ENCODE measurements around the gene MND1. TPM values are rescaled to one million over a fixed set of nuclear protein-coding genes. Genes with fewer than 3 reads are reported as not detected.
"Not testable (repeated sequence)": the region's sequence is repeated elsewhere in the genome, so short reads cannot be mapped to it uniquely, and the experiment has no call there.

MND1 gene
- total RNA-seq, 1 experiment from 2014 or later = 25.3 TPM

DNA sequence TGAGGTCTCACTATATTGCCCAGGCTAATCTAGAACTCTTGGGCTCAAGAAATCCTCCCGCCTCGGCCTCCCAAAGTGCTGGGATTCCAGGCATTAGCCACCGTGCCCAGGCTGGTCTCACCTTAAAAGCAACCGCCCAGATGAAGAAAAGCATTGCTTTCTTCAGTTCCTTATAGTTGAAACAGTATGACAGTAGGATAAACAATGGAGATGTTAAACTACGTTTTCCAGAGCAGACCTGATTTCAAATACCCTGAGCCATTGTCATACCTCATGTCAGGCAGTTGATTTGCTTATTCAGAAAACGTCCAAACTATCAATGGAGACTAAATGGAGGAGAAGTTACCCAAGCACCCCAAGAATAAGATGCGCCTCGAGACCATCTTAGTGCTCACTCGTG lies 95.3 kb downstream of the MND1 start:
- DNase-seq (ENCODE audit: low spot score) = no peak

- no peak for DNase-seq (ENCODE audit: low spot score)
Observed at GRCh38 chr4:153440475-153440874, 96.0 kb downstream of the MND1 start.

- DNase-seq (ENCODE audit: low spot score) = peak; percentile 71
Observed at GRCh38 chr4:153447175-153447905, 102.9 kb downstream of the MND1 start.

DNA sequence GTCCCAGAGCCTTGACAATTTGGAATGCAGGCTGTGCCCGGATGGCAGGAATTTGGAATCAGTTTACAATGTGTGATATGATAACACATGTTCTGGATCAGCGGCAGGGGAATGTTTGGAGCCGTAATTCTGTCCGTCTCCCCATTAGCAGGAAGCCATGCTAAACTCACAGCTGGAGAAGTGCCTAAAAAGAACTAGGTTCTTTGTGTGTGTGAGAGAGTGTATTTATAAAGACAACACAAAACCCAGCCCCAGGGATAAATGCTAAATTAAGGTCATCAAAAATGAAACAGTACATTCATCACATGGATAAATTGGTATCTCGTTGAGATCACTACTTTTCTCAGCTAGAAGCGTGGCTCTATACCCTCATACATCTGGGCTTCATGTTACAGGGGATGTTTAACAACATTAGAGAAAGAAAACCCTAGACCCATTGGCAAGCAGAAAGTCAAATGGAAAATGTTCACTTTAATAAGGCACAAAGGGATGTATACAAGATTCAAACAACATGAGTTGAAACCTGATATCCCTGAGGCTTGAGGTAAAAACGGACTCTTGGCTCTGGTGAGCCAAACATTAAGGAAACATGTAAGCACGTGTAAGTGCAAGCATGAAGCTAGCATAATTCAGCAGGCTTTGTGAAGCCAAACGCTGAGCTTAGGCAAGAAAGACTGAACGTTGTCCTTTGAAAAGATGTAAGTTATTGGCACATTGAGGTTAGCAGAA lies 103.7 kb downstream of the MND1 start:
- peak; percentile 83 for DNase-seq (ENCODE audit: low spot score)

DNA sequence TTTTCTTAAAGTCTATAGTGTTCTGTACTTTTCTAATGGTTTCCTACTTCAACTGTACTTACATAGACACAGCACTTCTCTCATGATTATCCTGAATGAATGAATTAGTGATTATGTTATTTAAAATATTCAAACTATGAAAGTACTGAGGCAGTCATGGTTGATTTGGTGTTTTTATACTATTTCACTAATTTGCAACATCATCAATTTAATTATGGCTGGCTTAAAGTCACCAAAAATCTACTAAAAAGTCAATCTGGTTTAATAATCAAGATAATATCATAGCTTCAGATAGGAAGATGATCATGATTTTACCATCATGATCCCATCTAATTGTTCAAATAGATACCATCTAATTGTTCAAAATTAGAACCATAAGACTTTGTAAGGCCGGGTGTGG lies 104.8 kb downstream of the MND1 start:
- DNase-seq (ENCODE audit: low spot score) = no peak

GRCh38 chr4:153450544-153450917 lies 106.0 kb downstream of the MND1 start:
- DNase-seq (ENCODE audit: low spot score) = no peak

GRCh38 chr4:153451145-153451544 lies 106.7 kb downstream of the MND1 start:
- DNase-seq (ENCODE audit: low spot score) = peak; percentile 64

DNA sequence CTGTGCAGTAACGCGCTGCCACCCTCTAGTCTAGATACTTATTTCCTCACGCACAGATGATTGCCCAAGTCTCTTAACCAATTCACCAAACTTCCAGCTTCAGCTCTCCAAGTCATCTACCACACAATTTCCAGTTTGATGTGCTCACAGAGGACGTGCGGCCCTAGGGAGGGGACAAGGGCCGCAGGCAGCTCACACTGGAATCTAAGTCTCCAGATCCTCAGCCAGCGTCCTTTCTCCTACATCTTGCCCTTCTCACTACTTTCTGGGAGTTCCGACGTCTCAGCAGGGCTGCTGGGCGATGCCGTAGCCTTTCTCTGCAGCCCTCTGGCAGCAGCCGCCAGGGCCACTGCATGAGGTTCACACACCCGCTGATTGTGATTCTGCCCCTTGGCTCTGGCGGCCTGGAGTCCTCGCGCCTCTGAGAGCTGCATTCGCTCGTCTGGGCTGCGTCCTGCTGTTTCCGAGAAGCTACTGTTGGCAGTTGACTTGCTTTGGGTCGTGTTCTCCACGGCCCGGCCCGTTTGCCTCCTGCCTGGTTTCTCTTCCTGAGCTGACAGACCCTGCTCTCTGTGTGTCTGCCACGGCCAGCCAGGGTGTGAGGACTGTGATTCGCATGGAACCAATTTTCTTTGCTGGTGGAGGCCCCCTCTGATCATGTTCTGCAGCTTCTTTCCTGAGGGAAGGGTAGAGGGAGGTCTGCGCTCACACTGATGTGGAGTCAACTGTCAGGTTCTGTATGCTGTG lies 107.6 kb downstream of the MND1 start:
- DNase-seq (ENCODE audit: low spot score) = no peak

DNA sequence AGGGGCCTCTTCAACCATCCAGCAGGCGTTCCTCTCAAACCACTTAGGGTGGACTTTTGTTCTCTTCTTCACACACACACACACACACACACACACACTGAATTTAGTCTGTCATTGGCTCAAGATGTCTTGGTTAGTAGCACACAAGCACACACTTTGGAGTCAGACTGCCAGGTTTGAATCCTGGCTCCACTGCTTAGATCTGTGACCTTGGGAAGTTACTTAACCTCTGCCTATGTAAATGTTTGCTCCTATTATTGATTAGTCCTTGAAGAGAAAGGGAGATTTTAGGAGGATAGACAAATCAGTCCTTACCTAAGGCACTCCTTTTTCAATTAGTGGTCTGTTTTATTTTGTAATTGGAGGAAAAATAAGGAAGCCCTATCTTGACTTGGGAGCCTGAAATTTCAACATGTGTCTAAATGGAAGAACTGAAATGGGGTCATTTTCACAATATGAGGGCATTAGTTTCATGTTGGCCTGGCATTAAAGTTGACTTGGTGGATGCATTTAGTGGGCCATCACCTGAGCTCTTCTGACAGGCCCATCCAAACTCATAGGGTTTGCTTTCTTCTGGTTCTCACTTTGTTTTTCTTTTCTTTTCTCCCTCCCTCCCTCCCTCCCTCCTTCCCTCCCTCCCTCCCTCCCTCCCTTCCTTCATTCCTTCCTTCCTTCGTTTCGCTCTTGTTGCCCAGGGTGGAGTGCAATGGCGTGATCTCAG lies 108.3 kb downstream of the MND1 start:
- no peak for DNase-seq (ENCODE audit: low spot score)

DNA sequence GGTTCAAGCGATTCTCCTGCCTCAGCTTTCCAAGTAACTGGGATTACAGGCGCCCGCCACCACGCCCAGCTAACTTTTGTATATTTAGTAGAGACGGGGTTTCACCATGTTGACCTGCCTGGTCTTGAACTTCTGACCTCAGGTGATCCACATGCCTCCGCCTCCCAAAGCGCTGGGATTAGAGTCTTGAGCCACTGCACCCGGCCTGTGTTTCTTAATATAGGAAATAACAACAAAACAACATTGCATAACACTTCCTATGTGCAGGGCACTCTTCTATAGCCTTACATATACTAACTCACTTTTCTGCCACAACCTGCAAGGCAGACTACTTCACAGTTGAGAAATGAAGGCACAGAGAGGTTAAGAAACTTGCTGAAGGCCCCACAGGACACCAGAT lies 108.9 kb downstream of the MND1 start:
- no peak for DNase-seq (ENCODE audit: low spot score)

- no peak for DNase-seq (ENCODE audit: low spot score)
Observed at GRCh38 chr4:153458969-153459368, 114.5 kb downstream of the MND1 start.

DNA sequence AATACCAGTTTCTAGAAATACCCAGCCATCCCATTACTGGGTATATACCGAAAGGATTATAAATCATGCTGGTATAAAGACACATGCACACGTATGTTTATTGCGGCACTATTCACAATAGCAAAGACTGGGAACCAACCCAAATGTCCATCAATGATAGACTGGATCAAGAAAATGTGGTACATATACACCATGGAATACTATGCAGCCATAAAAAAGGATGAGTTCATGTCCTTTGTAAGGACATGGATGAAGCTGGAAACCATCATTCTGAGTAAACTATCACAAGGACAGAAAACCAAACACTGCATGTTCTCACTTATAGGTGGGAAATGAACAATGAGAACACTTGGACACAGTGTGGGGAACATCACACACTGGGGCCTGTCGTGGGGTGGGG lies 117.1 kb downstream of the MND1 start:
- DNase-seq (ENCODE audit: low spot score) = not testable (repeated sequence)

DNA sequence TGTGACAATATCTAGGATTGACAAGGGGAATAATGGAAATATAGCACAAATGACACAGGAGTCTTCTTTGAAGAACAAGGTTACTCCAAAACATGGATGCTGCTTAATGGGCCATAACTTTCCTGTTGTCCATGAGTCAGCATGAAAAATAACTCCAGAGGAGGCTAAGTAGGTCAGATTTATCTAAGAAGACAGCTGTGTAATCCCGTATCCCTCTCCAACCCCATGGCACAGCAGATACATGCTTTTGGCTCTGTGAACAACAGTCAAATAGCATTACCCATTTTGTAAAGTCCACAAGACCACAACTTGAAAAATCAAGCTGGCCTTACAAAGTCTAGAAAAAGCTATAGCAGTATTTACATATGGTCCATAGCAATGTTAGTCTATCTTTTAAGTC lies 119.6 kb downstream of the MND1 start:
- peak; percentile 30 for DNase-seq (ENCODE audit: low spot score)

Other genes with a start within 250 kb of the MND1 start
- 16.5 and 22.0 TPM in 2 replicates for gene TRIM2, start 140.2 kb upstream of the MND1 start, total RNA-seq (2014; rRNA removed; shearing (Covaris generic))
- gene TMEM131L, start 121.7 kb downstream of the MND1 start, total RNA-seq (2014; rRNA removed; shearing (Covaris generic)) = 13.5 and 14.2 TPM in 2 replicates

All from H4 (cell line).